K562 (cell line): ENCODE results near the gene ACER2.

ENCODE experiments used
- CLOCK ChIP-seq: fragments of 250-450 bp; sonication (Bioruptor Pico); IDR thresholded peaks from 2 replicates; pipeline ENCODE4 v1.4.0; 2020; ENCODE audit warnings: mild to moderate bottlenecking, moderate library complexity, borderline replicate concordance
- ZNF644 ChIP-seq: fragments of 200-800 bp; sonication (Bioruptor generic); IDR thresholded peaks from 2 replicates; pipeline ENCODE4 v1.6.1; 2016; ENCODE audit warnings: low read depth, missing genetic modification characterization, missing compliant biosample characterization

GRCh38 chr9:19424176-19424779 is 15.5 kb downstream of the ACER2 start:
- TF ChIP-seq ZNF644 (tag) (no peak), CLOCK (CRISPR knock-in tag) (no peak)
